CD4-positive, alpha-beta T cell (primary cell): Measurements from ENCODE around the gene LRP1B. TPM values are rescaled to one million over a fixed set of nuclear protein-coding genes. Genes with fewer than 3 reads are reported as not detected.
"Not testable (repeated sequence)": the region's sequence is repeated elsewhere in the genome, so short reads cannot be mapped to it uniquely, and the experiment has no call there.

Source experiments
- ATAC-seq: fragments of 200-7000 bp; cut with Tn5 transposase; one replicate; pipeline ENCODE4 v1.10.0; 2022; ENCODE audit warnings: mild to moderate bottlenecking; ENCODE audit not compliant: poor library complexity
- CTCF ChIA-PET: fragments of 350-600 bp; sonication (Branson Sonifier 250); formaldehyde crosslinking; loops from one replicate; lab custom pipeline; 2021; ENCODE audit warnings: antibody characterized with exemption, inconsistent platforms; lab: Charles Lee
- POLR2A ChIA-PET: fragments of 350-600 bp; sonication (Branson Sonifier 250); formaldehyde crosslinking; loops from one replicate; lab custom pipeline; 2021; ENCODE audit warnings: antibody characterized with exemption, inconsistent platforms; lab: Charles Lee
- DNase-seq, 14 experiments: peaks; one replicate each; pipeline ENCODE4 v3.0.0-alpha.2; 2013 to 2020; ENCODE audit warnings: mixed read lengths in 2 of 14
- H3K27ac ChIP-seq, 2 donors: one replicate each; pipeline versions ENCODE4 v1.5.1 to v1.7.0; 2013; ENCODE audit warnings: low read length in 2 of 2, low read depth in 1 of 2, mild to moderate bottlenecking in 1 of 2
- H3K27me3 ChIP-seq, 2 experiments: 1 replicate in 1 of 2; 2 replicates in 1 of 2; pipeline versions ENCODE4 v1.6.1 to v1.7.0; 2013; ENCODE audit warnings: low read length in 2 of 2, control low read depth in 1 of 2, mild to moderate bottlenecking in 1 of 2, moderate library complexity in 1 of 2; ENCODE audit not compliant: insufficient read depth in 2 of 2, control insufficient read depth in 1 of 2
- H3K36me3 ChIP-seq: one replicate; pipeline ENCODE4 v1.6.1; 2013; ENCODE audit warnings: low read length, control low read depth; ENCODE audit not compliant: insufficient read depth
- H3K4me1 ChIP-seq: one replicate; pipeline ENCODE4 v1.6.1; 2013; ENCODE audit warnings: low read length, control low read depth; ENCODE audit not compliant: insufficient read depth
- H3K4me3 ChIP-seq: one replicate; pipeline ENCODE4 v1.5.1; 2013; ENCODE audit warnings: mild to moderate bottlenecking, low read length, moderate library complexity
- H3K9me3 ChIP-seq, 2 experiments: 1 replicate in 1 of 2; 2 replicates in 1 of 2; pipeline versions ENCODE4 v1.6.1 to v1.7.0; 2013; ENCODE audit warnings: low read length in 2 of 2, mild to moderate bottlenecking in 2 of 2, control low read depth in 1 of 2, moderate library complexity in 1 of 2; ENCODE audit not compliant: control insufficient read depth in 1 of 2, insufficient read depth in 1 of 2
- H3K27ac Mint-ChIP-seq: one replicate; pipeline ENCODE4 v1.8.0; 2020; ENCODE audit warnings: mixed read lengths
- H3K27me3 Mint-ChIP-seq: one replicate; pipeline ENCODE4 v1.8.0; 2021; ENCODE audit warnings: mixed read lengths
- H3K36me3 Mint-ChIP-seq: one replicate; pipeline ENCODE4 v1.8.0; 2021; ENCODE audit warnings: low read depth, mixed read lengths
- H3K4me1 Mint-ChIP-seq: one replicate; pipeline ENCODE4 v1.8.0; 2021; ENCODE audit warnings: low read depth, mixed read lengths
- H3K4me3 Mint-ChIP-seq: one replicate; pipeline ENCODE4 v1.8.0; 2020; ENCODE audit warnings: mild to moderate bottlenecking, mixed read lengths
- H3K9me3 Mint-ChIP-seq: one replicate; pipeline ENCODE4 v1.8.0; 2020; ENCODE audit warnings: mixed read lengths
- CTCF ChIP-seq: fragments of 200-600 bp; IDR thresholded peaks from one replicate; pipeline ENCODE4 v1.8.0; 2022; ENCODE audit warnings: antibody characterized with exemption, mild to moderate bottlenecking
- intact Hi-C, 2 experiments: fragments of 100-400 bp; cut with DNase I in 1 of 2; cut with micrococcal nuclease in 1 of 2; formaldehyde crosslinking; loops; one replicate each; pipeline versions ENCODE4 v1.15.1 to v1.9.0; 2023 to 2025; cut with DNase I, micrococcal nuclease
- total RNA-seq, 174 experiments: library from RNA in 2 of 174; stranded (reverse) in 2 of 174; gene quantifications; one replicate each; pipeline ENCODE4 v1.2.3 and lab custom pipeline; 2021 to 2026

The LRP1B gene
- total RNA-seq, 2 experiments from 2014 or later, result not detected

DNA sequence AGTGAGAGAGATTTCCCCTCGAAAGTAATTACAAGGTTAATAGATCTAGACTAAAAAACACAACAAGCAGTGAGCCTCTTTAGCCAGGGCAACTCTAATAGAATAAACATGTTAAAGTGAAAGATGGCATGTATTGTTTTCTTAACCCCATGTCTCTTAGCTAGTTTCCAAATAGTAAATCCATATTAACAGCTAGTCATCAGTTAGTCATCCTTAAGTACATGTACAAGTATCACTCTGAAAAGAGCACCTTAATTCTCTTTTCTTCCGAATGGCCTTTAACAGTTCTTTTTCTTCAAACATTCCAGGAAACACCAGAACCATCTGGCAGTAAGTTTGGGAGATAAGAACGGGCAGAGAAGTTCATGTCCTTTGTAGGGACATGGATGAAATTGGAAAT lies 1480.0 kb downstream of the LRP1B start:
- no peak for DNase-seq
- Mint-ChIP-seq H3K9me3 (peaks cover 10% of the 10 kb centered on the region), H3K36me3 (no peaks in the 10 kb centered on the region), H3K27ac (no peak overlapping the region), H3K4me1 (no peaks in the 10 kb centered on the region), H3K4me3 (no peak overlapping the region), H3K27me3 (no peaks in the 10 kb centered on the region)
- no peak for ATAC-seq
- no peaks in the 10 kb centered on the region for H3K4me1 ChIP-seq
- ChIA-PET CTCF (no interaction called here), POLR2A (no interaction called here)
- H3K27me3 ChIP-seq, result no peaks in the 10 kb centered on the region
- no peak for TF ChIP-seq CTCF
- H3K9me3 ChIP-seq, result peaks cover 0 to 4% of the 10 kb centered on the region in 2 experiments
- no peaks in the 10 kb centered on the region for H3K36me3 ChIP-seq
- intact Hi-C loops, result no loop called here
- no peak overlapping the region for H3K4me3 ChIP-seq
- H3K27ac ChIP-seq, result no peak overlapping the region

GRCh38 chr2:140650134-140650533 lies 1480.7 kb downstream of the LRP1B start:
- H3K9me3 ChIP-seq, H3K4me1 Mint-ChIP-seq, H3K27ac ChIP-seq, H3K36me3 ChIP-seq, H3K4me3 ChIP-seq, H3K27ac Mint-ChIP-seq, H3K27me3 Mint-ChIP-seq, POLR2A ChIA-PET, H3K36me3 Mint-ChIP-seq, DNase-seq, H3K9me3 Mint-ChIP-seq, H3K27me3 ChIP-seq, intact Hi-C loops, CTCF ChIA-PET, H3K4me1 ChIP-seq, H3K4me3 Mint-ChIP-seq, ATAC-seq: not testable (repeated sequence)

- DNase-seq, result no peak
- Histone ChIP-seq H3K9me3 (peaks cover 0 to 4% of the 10 kb centered on the region in 2 experiments), H3K4me1 (no peaks in the 10 kb centered on the region), H3K27me3 (no peaks in the 10 kb centered on the region), H3K27ac (no peak overlapping the region), H3K36me3 (no peaks in the 10 kb centered on the region), H3K4me3 (no peak overlapping the region)
- Mint-ChIP-seq H3K4me3 (no peak overlapping the region), H3K9me3 (peaks cover 10% of the 10 kb centered on the region), H3K4me1 (no peaks in the 10 kb centered on the region), H3K27ac (no peak overlapping the region), H3K27me3 (no peaks in the 10 kb centered on the region), H3K36me3 (no peaks in the 10 kb centered on the region)
- no peak for TF ChIP-seq CTCF
- intact Hi-C loops, result no loop called here
- no peak for ATAC-seq
- POLR2A ChIA-PET, result no interaction called here
- CTCF ChIA-PET, result no interaction called here
Measured at GRCh38 chr2:140648393-140648792, 1482.4 kb downstream of the LRP1B start.

DNA sequence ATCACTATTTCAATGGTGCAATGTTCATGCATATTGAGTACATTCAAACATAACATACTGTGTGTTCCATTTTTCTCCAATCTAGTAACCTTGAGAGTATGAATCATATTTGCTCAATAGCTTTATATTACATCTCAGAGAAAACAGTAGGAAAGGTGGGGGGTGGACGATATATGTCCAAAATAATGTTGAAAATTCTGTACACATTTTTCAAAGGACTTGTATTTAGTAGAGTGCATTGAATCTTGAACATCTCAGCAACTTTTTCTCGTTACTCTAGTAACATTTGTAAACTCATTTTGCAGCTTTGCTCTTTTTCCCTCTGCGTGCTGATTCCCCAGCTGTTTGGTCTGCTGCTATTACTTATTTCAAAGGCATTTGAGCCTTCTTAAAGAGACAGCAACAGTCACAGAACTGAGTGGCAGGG lies 1487.0 kb downstream of the LRP1B start:
- no peak overlapping the region for H3K4me3 Mint-ChIP-seq
- peaks cover 14% of the 10 kb centered on the region for H3K9me3 Mint-ChIP-seq
- no peaks in the 10 kb centered on the region for H3K36me3 Mint-ChIP-seq
- no peaks in the 10 kb centered on the region for H3K27me3 Mint-ChIP-seq
- ATAC-seq, result no peak
- no peak for TF ChIP-seq CTCF
- no peak overlapping the region for H3K27ac Mint-ChIP-seq
- H3K27me3 ChIP-seq, result no peaks in the 10 kb centered on the region
- H3K36me3 ChIP-seq, result no peaks in the 10 kb centered on the region
- no peaks in the 10 kb centered on the region for H3K4me1 Mint-ChIP-seq
- no peak overlapping the region for H3K27ac ChIP-seq
- H3K9me3 ChIP-seq, result peaks cover 0 to 17% of the 10 kb centered on the region in 2 experiments
- intact Hi-C loops, result no loop called here
- ChIA-PET POLR2A (no interaction called here), CTCF (no interaction called here)
- no peak for DNase-seq
- no peaks in the 10 kb centered on the region for H3K4me1 ChIP-seq
- no peak overlapping the region for H3K4me3 ChIP-seq
